ENCODE data around the gene DNAJB8.

DNA sequence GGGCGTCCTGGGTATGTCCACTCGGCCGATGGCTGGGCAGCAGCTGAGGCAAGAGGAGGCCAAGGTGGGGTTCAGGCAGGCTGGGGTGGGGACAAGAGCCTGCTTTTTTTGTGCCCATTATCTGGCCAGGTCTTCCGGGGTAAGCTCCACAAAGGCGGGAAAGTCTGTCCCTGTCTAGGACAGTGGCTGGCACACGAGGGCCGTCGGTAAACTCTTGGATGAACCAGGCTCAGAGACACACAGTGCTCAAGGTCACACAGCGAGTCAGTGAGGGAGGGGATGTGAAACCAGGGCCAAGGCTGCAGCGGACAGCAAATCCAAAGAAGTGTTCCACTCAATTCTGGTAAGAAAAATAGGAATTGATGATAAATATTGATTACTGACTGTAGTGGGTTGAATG, 2.9 kb downstream of the DNAJB8 start:
- TF ChIP-seq POLR2AphosphoS5 (IDR thresholded peaks at IDR 0.05; ENCODE audit: borderline replicate concordance, low read depth, low read length) (no peak), EZH2 (IDR thresholded peaks at IDR 0.05) (no peak), FOXP2 (optimal IDR thresholded peaks at IDR 0.05; ENCODE audit: control extremely low read depth, extremely low read length, insufficient read depth) (no peak)
